Measurements from ENCODE around the gene JAG2.

- no peak for TF ChIP-seq CTCF (conservative IDR thresholded peaks at IDR 0.05; ENCODE audit: low read depth, low read length)
- TF ChIP-seq POLR2A (IDR thresholded peaks at IDR 0.05; ENCODE audit: low read depth, low read length) = no peak
- no peak for TF ChIP-seq RFX5 (IDR thresholded peaks at IDR 0.05; ENCODE audit: low read depth, low read length)
- no peak for TF ChIP-seq ELK1 (IDR thresholded peaks at IDR 0.05; ENCODE audit: borderline replicate concordance, low read depth, low read length)
- TF ChIP-seq CEBPB (IDR thresholded peaks at IDR 0.05; ENCODE audit: low read depth, low read length) = no peak
- TF ChIP-seq FOS (IDR thresholded peaks at IDR 0.05; ENCODE audit: low read depth, low read length) = no peak
- no peak for TF ChIP-seq MAZ (IDR thresholded peaks at IDR 0.05; ENCODE audit: borderline replicate concordance, low read depth, low read length)
- TF ChIP-seq, protein P1, sequence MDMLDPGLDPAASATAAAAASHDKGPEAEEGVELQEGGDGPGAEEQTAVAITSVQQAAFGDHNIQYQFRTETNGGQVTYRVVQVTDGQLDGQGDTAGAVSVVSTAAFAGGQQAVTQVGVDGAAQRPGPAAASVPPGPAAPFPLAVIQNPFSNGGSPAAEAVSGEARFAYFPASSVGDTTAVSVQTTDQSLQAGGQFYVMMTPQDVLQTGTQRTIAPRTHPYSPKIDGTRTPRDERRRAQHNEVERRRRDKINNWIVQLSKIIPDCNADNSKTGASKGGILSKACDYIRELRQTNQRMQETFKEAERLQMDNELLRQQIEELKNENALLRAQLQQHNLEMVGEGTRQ (IDR thresholded peaks at IDR 0.05; ENCODE audit: low read depth, low read length) = no peak
- no peak for TF ChIP-seq BHLHE40 (IDR thresholded peaks at IDR 0.05; ENCODE audit: low read depth, low read length)
These were observed 30.5 kb upstream of the JAG2 start for GRCh38 chr14:105199093-105199492.

Data from IMR-90 (cell line).